CD4-positive, alpha-beta T cell treated with Interferon alpha-2 for 1 hour (primary cell): ENCODE results near the gene TTPAL.

Experiments used
- DNase-seq, 2 donors: peaks; one replicate each; pipeline ENCODE4 v3.0.0-alpha.2; 2020 to 2022

Gene TTPAL

GRCh38 chr20:44442298-44443070 is 33.2 kb upstream of the TTPAL start:
- DNase-seq: no peak

- no peak for DNase-seq
These were observed 29.6 kb upstream of the TTPAL start for GRCh38 chr20:44445742-44446710.

GRCh38 chr20:44447827-44448419 is 27.8 kb upstream of the TTPAL start:
- no peak for DNase-seq

DNA sequence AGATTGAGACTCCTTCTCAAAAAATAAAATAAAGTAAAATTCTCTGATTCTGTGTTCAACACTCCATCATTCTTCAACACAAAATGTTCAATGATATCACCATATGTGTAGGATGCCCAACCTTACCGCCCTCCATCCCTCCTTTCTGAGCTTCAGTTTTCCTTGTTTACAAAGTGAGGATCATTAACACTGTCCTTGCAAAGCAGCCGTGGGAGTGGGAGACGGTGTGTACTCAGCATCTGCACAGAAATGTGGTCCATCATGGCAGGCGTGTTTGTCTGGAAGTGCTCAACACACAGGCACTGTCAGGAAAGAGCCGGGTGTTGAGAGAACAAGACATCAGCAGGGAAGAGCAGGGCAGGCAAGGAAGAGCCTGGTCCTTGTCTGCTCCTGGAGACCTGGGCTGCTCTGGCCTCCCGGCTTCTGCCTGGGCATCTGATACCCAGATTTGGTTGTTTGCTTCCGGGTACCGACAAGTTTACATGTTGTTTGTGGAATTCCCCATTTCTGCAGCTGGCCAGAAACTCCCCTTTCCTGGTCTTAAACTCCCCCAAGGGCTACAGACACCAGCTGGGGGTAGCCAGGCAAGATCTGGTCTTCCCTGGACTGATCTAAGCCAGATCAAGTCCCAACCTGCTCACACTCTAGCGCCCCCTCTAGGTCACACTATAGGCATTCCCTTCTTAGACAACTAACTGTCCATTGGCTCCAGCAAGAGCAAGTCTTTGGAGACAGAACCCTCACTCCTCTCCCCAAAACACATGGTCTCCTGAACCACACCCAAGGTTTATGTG is 26.7 kb upstream of the TTPAL start:
- DNase-seq: peak in 1 of 2 donors; percentile 6

DNA sequence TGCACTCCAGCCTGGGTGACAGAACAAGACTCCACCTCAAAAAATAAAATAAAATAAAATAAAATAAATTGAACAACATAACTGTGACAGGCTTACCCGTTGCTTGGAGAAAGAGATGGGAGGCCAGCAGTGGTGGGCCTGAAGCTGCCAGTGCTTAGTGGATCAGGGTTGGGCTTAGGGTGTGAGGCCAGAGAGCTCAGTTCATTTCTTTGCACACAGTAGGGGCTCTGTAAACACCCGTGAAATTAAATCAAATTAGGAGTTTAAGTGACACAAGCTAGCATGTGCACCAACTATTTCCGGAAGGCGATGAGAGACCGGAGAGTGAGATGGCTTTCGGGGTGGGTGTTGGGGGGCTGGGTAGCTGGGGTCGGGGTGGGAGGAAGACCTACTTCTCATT is 25.8 kb upstream of the TTPAL start:
- DNase-seq: no peak

GRCh38 chr20:44450281-44450889 is 25.3 kb upstream of the TTPAL start:
- DNase-seq: no peak

DNA sequence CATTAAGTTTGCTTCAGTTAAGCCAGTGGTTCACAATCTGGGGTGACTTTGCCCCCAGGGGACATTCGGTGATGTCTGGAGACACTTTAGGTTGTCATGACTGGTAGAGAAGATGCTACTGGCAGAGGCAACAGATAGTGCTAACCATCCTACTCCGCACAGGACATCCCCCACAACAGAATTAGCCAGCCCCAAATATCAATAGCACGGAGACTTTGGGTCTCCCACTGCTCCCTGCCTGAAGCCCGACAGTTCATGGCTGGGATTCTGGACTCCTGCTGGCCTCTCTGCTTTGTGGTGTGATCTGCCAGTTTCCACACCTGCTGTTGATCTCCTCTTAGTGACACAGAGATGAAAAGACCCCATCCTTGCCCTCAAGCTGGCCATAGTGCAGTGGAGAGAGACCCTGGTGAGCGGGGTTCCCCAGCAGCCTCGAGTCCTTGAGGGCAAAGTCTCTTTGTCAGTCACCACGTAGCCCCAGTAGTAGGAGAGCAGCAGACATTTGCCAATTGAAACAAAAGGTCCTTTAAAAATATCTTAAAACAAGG is 24.7 kb upstream of the TTPAL start:
- DNase-seq: no peak

GRCh38 chr20:44454306-44454963 is 21.2 kb upstream of the TTPAL start:
- DNase-seq: no peak

- DNase-seq: no peak
These were observed 20.5 kb upstream of the TTPAL start for GRCh38 chr20:44455126-44455525.

DNA sequence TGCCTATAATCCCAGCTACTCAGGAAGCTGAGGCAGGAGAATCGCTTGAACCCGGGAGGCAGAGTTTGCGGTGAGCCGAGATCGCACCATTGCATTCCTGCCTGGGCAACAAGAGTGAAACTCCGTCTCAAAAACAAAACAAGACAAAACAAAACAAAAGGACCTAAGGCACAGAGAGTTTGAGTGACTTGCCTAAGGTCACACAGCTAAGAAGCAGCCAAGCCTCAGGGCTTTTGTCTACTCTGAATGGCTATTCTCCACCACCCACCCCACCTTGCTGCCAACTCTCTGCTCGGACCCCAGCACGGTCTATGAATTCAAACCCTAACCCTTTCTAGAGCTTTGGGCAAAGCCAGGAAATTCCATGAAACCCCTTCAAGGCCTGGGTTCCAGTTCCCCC is 19.1 kb upstream of the TTPAL start:
- no peak for DNase-seq

- no peak for DNase-seq
These were observed 18.7 kb upstream of the TTPAL start for GRCh38 chr20:44457016-44457415.

DNA sequence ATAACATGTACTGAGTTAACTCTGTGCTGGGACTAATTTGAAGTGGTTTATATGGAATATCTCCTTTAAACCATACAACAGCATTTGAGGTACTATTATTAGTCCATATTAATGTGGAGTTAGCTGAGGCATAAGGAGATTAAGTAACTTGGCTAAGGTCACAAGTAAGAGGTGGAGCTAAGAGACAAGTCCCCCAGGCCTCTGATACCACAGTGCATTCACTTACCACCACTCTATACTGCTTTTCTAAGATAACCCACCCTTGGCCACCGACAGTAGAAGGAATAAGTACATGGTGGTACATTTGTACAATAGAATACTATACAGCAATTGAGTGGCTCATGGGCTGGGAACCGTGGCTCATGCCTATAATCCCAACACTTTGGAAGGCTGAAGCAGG is 16.4 kb upstream of the TTPAL start:
- no peak for DNase-seq

DNA sequence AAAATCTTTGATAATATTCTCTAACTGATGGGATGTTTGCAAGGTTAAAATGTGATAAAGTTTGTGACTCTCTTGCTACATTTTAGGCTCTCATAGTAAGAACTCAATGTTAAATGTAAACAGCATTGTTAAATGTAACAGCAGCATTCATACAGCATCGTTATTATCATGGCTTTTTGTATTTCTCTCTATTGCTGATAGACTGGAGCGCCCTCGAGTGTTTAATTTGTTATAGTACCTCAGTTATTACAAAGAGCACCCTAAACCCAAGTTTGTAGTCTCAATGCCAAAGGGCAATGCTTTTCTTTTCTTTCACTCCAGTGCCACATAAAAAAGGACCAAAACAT is 14.9 kb upstream of the TTPAL start:
- peak in 1 of 2 donors; percentile 33 for DNase-seq

DNA sequence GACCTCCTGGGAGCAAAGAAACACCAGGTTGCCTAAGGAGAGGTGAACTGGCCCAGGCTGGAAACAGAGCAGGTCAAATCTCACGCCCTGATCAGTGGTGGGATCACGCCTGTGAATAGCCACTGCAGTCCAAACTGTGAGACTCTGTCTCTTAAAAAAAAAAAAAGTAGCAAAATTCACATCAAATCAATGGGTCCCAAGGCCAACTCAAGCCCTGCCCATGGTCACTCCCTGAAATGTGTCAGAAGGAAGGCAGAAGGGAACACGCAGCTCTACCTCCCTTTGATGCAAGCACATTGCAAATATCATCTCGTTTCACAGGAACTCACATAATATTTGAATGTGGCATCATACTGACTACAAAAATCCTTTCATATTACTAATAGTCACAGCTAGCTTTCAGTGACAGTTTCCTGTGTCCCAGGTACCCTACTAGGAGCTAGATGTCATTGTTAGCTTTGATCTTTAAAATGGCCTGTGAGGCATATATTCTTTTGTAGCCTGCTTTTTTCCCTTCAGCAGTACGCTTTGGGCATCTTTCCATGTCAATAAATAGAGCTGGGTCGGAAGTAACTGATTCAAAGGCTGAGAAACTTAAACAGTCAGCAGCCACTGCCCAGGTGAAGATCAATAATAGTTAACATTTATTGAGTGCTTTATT is 14.4 kb upstream of the TTPAL start:
- DNase-seq: no peak

DNA sequence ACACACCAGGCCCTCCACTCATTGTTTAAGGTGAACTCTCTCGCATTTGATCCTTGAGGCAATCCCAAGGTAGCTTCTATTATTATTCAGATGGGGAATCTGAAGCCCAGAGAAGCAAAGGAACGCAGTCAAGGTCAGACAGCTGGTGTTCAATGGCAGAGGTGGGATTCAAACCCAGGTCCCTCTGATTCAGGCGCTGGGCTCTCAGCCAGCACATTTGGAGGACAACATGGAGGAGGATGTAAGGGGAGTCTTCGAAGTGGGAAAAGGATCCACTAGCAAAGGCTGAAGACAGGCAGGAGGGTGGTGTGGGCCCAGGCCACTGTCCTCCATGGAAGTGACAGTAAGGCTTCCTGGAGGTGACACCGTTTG is 13.9 kb upstream of the TTPAL start:
- DNase-seq: no peak

DNA sequence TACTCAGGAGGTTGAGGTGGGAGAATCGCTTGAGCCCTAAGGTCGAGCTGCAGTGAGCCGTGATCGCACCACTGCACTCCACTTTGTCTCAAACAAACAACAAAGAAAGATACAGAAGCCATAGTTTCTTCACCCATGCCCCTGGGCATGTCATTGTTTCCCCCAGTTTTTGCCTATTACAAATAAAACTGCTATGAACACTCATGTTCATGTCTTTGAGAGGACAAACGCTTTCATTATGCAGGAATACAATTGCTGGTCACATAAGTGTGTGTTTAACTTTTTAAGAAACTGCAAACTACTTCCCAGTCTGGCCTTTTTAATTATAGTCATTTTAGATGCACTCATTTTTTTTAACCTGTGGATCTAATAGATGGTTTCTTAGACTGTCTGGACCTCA is 12.2 kb upstream of the TTPAL start:
- no peak for DNase-seq

DNA sequence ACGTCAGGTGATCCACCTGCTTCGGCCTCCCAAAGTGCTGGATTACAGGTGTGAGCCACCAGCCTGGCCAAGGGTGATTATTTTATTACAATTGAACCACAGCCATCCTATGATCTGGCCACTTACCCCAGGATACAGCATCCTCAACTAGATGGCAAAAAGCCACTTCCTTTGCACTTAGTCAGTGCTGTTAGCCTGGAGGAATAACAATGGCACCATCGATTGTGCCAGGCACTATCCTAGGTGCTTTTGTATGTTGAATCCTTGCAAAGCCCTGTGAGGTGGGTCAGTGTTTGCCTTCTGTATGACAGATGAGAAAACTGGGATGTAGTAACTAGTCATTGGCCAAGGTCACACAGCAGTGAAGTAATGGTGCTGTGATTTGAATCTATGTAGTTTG is 11.2 kb upstream of the TTPAL start:
- no peak for DNase-seq

GRCh38 chr20:44465001-44465560 is 10.6 kb upstream of the TTPAL start:
- DNase-seq: no peak

GRCh38 chr20:44467289-44467883 is 8.3 kb upstream of the TTPAL start:
- no peak for DNase-seq
